SW 1271 (cell line): Measurements from ENCODE around the gene CCDC187.
"Not testable (repeated sequence)": the region's sequence is repeated elsewhere in the genome, so short reads cannot be mapped to it uniquely, and the experiment has no call there.

Experiments
- DNase-seq, 2 experiments: peaks; one replicate each; lab custom pipeline; 2025; lab: John Stamatoyannopoulos, UW

The CCDC187 gene

GRCh38 chr9:136239135-136239982 lies 64.5 kb downstream of the CCDC187 start:
- DNase-seq: no peak

- no peak for DNase-seq
Observed at GRCh38 chr9:136238342-136238732, 65.6 kb downstream of the CCDC187 start.

- DNase-seq: no peak
Observed at GRCh38 chr9:136237486-136238341, 66.2 kb downstream of the CCDC187 start.

- DNase-seq: not testable (repeated sequence)
Observed at GRCh38 chr9:136236471-136237410, 67.2 kb downstream of the CCDC187 start.

GRCh38 chr9:136235709-136236455 lies 68.0 kb downstream of the CCDC187 start:
- DNase-seq: no peak

- no peak for DNase-seq
Observed at GRCh38 chr9:136235171-136235570, 68.7 kb downstream of the CCDC187 start.

- no peak for DNase-seq
Observed at GRCh38 chr9:136234597-136234996, 69.3 kb downstream of the CCDC187 start.

GRCh38 chr9:136233868-136234267 lies 70.0 kb downstream of the CCDC187 start:
- DNase-seq: no peak

GRCh38 chr9:136233411-136233810 lies 70.5 kb downstream of the CCDC187 start:
- no peak for DNase-seq

GRCh38 chr9:136232969-136233368 lies 70.9 kb downstream of the CCDC187 start:
- DNase-seq: no peak

- no peak for DNase-seq
Observed at GRCh38 chr9:136231478-136232297, 72.2 kb downstream of the CCDC187 start.

GRCh38 chr9:136230773-136231172 lies 73.1 kb downstream of the CCDC187 start:
- DNase-seq: no peak

- no peak for DNase-seq
Observed at GRCh38 chr9:136230365-136230764, 73.5 kb downstream of the CCDC187 start.

- DNase-seq: no peak
Observed at GRCh38 chr9:136229096-136230065, 74.5 kb downstream of the CCDC187 start.

GRCh38 chr9:136228107-136228875 lies 75.6 kb downstream of the CCDC187 start:
- DNase-seq: no peak

- no peak for DNase-seq
Observed at GRCh38 chr9:136226680-136227407, 77.0 kb downstream of the CCDC187 start.
